IMR-90 (cell line): ENCODE data around the gene DCAF10. TPM values are rescaled to one million over a fixed set of nuclear protein-coding genes. Genes with fewer than 3 reads are reported as not detected.

Source experiments
- ATAC-seq: fragments of 200-7000 bp; cut with Tn5 transposase; 2 replicates; pipeline ENCODE4 v1.9.1; 2020; ENCODE audit warnings: low read depth, mild to moderate bottlenecking, moderate library complexity
- BruUV-seq: library from RNA; stranded (reverse); fragments of 400-500 nt; replicated peaks from 2 replicates; lab custom pipeline; 2021; lab: Mats Ljungman, UMichigan
- CTCF ChIA-PET: fragments of 300-600 bp; formaldehyde crosslinking; extraction: SDS; loops from one replicate; lab custom pipeline; 2021; ENCODE audit warnings: antibody characterized with exemption; lab: Yijun Ruan, JAX
- POLR2A ChIA-PET: fragments of 300-600 bp; sonication (Branson Sonifier 250); formaldehyde crosslinking; loops from one replicate; lab custom pipeline; 2022; ENCODE audit warnings: antibody characterized with exemption; ENCODE audit not compliant: unreplicated experiment; lab: Charles Lee
- DNase-seq: peaks from one replicate; pipeline ENCODE4 v3.0.0; 2013
- H2AFZ ChIP-seq: replicated peaks from 2 replicates; pipeline ENCODE3; 2013; ENCODE audit warnings: low read length, mild to moderate bottlenecking; ENCODE audit not compliant: poor library complexity
- H2AK5ac ChIP-seq: 2 replicates; pipeline ENCODE4 v1.6.1; 2013; ENCODE audit warnings: low read depth, low read length, inconsistent platforms
- H2AK9ac ChIP-seq: replicated peaks from 2 replicates; pipeline ENCODE3; 2013; ENCODE audit warnings: mild to moderate bottlenecking, low read depth, low read length, moderate library complexity; ENCODE audit not compliant: poor library complexity
- H2BK120ac ChIP-seq: 2 replicates; pipeline ENCODE4 v1.6.1; 2013; ENCODE audit warnings: low read depth, low read length, inconsistent platforms
- H2BK15ac ChIP-seq: 3 replicates; pipeline ENCODE4 v1.6.1; 2013; ENCODE audit warnings: low read depth, low read length, inconsistent platforms
- H2BK20ac ChIP-seq: 2 replicates; pipeline ENCODE4 v1.6.1; 2013; ENCODE audit warnings: low read depth, mild to moderate bottlenecking, inconsistent platforms, low read length, moderate library complexity
- H2BK5ac ChIP-seq: 2 replicates; pipeline ENCODE4 v1.6.1; 2013; ENCODE audit warnings: mild to moderate bottlenecking, low read depth, low read length, inconsistent platforms; ENCODE audit not compliant: poor library complexity, severe bottlenecking
- H3K14ac ChIP-seq: replicated peaks from 2 replicates; pipeline ENCODE4 v1.6.1; 2013; ENCODE audit warnings: low read depth, low read length, inconsistent platforms
- H3K18ac ChIP-seq: 2 replicates; pipeline ENCODE4 v1.6.1; 2013; ENCODE audit warnings: low read depth, low read length, control low read depth
- H3K23ac ChIP-seq: 2 replicates; pipeline ENCODE4 v1.6.1; 2013; ENCODE audit warnings: low read depth, low read length, inconsistent platforms
- H3K27ac ChIP-seq: 2 replicates; pipeline ENCODE4 v1.5.1; 2013; ENCODE audit warnings: mild to moderate bottlenecking, control low read depth, low read length; ENCODE audit not compliant: insufficient read depth
- H3K27me3 ChIP-seq: 2 replicates; pipeline ENCODE4 v1.6.1; 2013; ENCODE audit warnings: low read length; ENCODE audit not compliant: control insufficient read depth, insufficient read depth
- H3K36me3 ChIP-seq: 2 replicates; pipeline ENCODE4 v1.6.1; 2013; ENCODE audit warnings: low read length, mixed read lengths; ENCODE audit not compliant: control insufficient read depth, insufficient read depth
- H3K4ac ChIP-seq: 2 replicates; pipeline ENCODE4 v1.6.1; 2013; ENCODE audit warnings: low read depth, low read length, inconsistent platforms
- H3K4me1 ChIP-seq: 2 replicates; pipeline ENCODE4 v1.6.1; 2013; ENCODE audit warnings: low read length, mixed read lengths; ENCODE audit not compliant: control insufficient read depth, insufficient read depth
- H3K4me2 ChIP-seq: 2 replicates; pipeline ENCODE4 v1.6.1; 2013; ENCODE audit warnings: low read depth, mild to moderate bottlenecking, control low read depth, low read length, moderate library complexity
- H3K4me3 ChIP-seq: 2 replicates; pipeline ENCODE4 v1.5.1; 2013; ENCODE audit warnings: low read depth, mild to moderate bottlenecking, control low read depth, low read length, moderate library complexity; ENCODE audit not compliant: insufficient read depth
- H3K56ac ChIP-seq: 2 replicates; pipeline ENCODE4 v1.6.1; 2013; ENCODE audit warnings: low read length, inconsistent platforms; ENCODE audit not compliant: insufficient read depth; ENCODE audit errors: extremely low read depth
- H3K79me1 ChIP-seq, 2 experiments: 2 replicates each; pipeline ENCODE4 v1.6.1; 2013; ENCODE audit warnings: low read length in 2 of 2, inconsistent platforms in 1 of 2, low read depth in 1 of 2
- H3K9ac ChIP-seq: 2 replicates; pipeline ENCODE4 v1.6.1; 2013; ENCODE audit warnings: low read depth, low read length, control low read depth
- H3K9me1 ChIP-seq: 2 replicates; pipeline ENCODE4 v1.6.1; 2013; ENCODE audit warnings: low read length, inconsistent platforms; ENCODE audit not compliant: insufficient read depth
- H3K9me3 ChIP-seq: 2 replicates; pipeline ENCODE4 v1.6.1; 2013; ENCODE audit warnings: low read length; ENCODE audit not compliant: control insufficient read depth, insufficient read depth
- H4K20me1 ChIP-seq: 2 replicates; pipeline ENCODE4 v1.6.1; 2013; ENCODE audit warnings: low read length, inconsistent platforms; ENCODE audit not compliant: insufficient read depth
- H4K5ac ChIP-seq: 2 replicates; pipeline ENCODE4 v1.6.1; 2013; ENCODE audit warnings: mild to moderate bottlenecking, low read depth, low read length, control low read depth
- H4K8ac ChIP-seq, 2 experiments: 2 replicates each; pipeline ENCODE4 v1.6.1; 2013; ENCODE audit warnings: low read depth in 2 of 2, low read length in 2 of 2, control low read depth in 1 of 2, inconsistent platforms in 1 of 2
- H4K91ac ChIP-seq: 2 replicates; pipeline ENCODE4 v1.6.1; 2013; ENCODE audit warnings: low read depth, low read length, inconsistent platforms; ENCODE audit not compliant: insufficient read depth
- CEBPB ChIP-seq: IDR thresholded peaks from 2 replicates; pipeline ENCODE4 v1.6.1; 2012; ENCODE audit warnings: low read depth, low read length, improper control_type of control experiment
- WGBS, 2 experiments: methylation state at CpG; one replicate each; pipeline versions ENCODE4 v1.1.5 to v1.1.7; 2013; ENCODE audit warnings: missing lambda C conversion rate in 2 of 2; ENCODE audit not compliant: insufficient read length in 1 of 2; ENCODE audit errors: extremely low coverage in 2 of 2; 5-methylcytosine and 5-hydroxymethylcytosine counted together
- dilution Hi-C: fragments of 300-500 bp; cut with HindIII; formaldehyde crosslinking; loops from one replicate; pipeline ENCODE4 v1.14.3; 2018; ENCODE audit warnings: low sequenced_read_pairs; ENCODE audit not compliant: unreplicated experiment
- in situ Hi-C: fragments of 300-500 bp; cut with MboI; formaldehyde crosslinking; loops from 3 replicates; pipeline ENCODE4 v1.14.3; 2019; ENCODE audit warnings: low sequenced_read_pairs, inconsistent platforms, mixed read lengths
- intact Hi-C: fragments of 100-400 bp; cut with micrococcal nuclease; formaldehyde crosslinking; loops from 2 replicates; pipeline ENCODE4 v1.10.0; 2022
- polyA plus RNA-seq, 3 experiments: library from polyadenylated mRNA; depleted of rRNA; stranded (reverse); fragments of >200 nt; gene quantifications; 2 replicates each; pipeline ENCODE4 v1.2.3, GENCODE V29; 2012; ENCODE audit warnings: low replicate concordance in 1 of 3
- total RNA-seq: library from RNA; depleted of rRNA; stranded (reverse); fragments of >200 nt; gene quantifications from 2 replicates; pipeline ENCODE4 v1.2.3, GENCODE V29; 2012
- TF ChIP-seq, protein P1 (sequence below): conservative IDR thresholded peaks from 2 replicates; pipeline ENCODE4 v1.5.1; 2012; ENCODE audit warnings: mild to moderate bottlenecking, low read depth, low read length, improper control_type of control experiment

The DCAF10 gene
- total and polyA plus RNA-seq, 2 of the 4 experiments (the other 2 are of a cell fraction), result 17.1 to 19.4 TPM

GRCh38 chr9:37908698-37909186 is 108.1 kb downstream of the DCAF10 start:
- Histone ChIP-seq H3K4me1 (peaks cover 9% of the 10 kb centered on the region), H3K9me1 (peaks cover 6% of the 10 kb centered on the region), H4K5ac (no peak overlapping the region), H3K79me1 (peaks cover 0 to 18% of the 10 kb centered on the region in 2 experiments; a peak in 2 of 4 replicates), H3K4ac (no peak overlapping the region), H2BK5ac (no peak overlapping the region), H2AFZ (no peak overlapping the region), H2BK15ac (no peak overlapping the region), H3K4me3 (no peak overlapping the region), H3K9me3 (no peaks in the 10 kb centered on the region), H4K91ac (no peak overlapping the region), H3K27ac (no peak overlapping the region), H2BK20ac (no peak overlapping the region), H3K36me3 (no peaks in the 10 kb centered on the region), H2BK120ac (no peak overlapping the region), H3K4me2 (no peak overlapping the region), H2AK5ac (no peak overlapping the region), H2AK9ac (no peak overlapping the region), H3K18ac (no peak overlapping the region), H4K8ac (no peak overlapping the region), H3K27me3 (no peaks in the 10 kb centered on the region), H3K56ac (no peak overlapping the region), H4K20me1 (no peaks in the 10 kb centered on the region; the same call in 1 of the 2 replicates), H3K23ac (no peak overlapping the region), H3K9ac (no peak overlapping the region), H3K14ac (no peak overlapping the region)
- intact Hi-C loops (no loop called here), in situ Hi-C loops (loop anchor here (10.0 kb wide), 1 partner anchor 324 kb away; no protein-coding TSS in a partner anchor), dilution Hi-C loops (loop anchor here (25.0 kb wide), 1 partner anchor 479 kb away; the partner anchor contains the start of gene ALDH1B1)
- no TSS peak for BruUV-seq
- no CpG with 5 or more reads among the region's 4 CpGs for WGBS, 2 experiments
- peak; percentile 94 for TF ChIP-seq CEBPB
- TF ChIP-seq, protein P1, sequence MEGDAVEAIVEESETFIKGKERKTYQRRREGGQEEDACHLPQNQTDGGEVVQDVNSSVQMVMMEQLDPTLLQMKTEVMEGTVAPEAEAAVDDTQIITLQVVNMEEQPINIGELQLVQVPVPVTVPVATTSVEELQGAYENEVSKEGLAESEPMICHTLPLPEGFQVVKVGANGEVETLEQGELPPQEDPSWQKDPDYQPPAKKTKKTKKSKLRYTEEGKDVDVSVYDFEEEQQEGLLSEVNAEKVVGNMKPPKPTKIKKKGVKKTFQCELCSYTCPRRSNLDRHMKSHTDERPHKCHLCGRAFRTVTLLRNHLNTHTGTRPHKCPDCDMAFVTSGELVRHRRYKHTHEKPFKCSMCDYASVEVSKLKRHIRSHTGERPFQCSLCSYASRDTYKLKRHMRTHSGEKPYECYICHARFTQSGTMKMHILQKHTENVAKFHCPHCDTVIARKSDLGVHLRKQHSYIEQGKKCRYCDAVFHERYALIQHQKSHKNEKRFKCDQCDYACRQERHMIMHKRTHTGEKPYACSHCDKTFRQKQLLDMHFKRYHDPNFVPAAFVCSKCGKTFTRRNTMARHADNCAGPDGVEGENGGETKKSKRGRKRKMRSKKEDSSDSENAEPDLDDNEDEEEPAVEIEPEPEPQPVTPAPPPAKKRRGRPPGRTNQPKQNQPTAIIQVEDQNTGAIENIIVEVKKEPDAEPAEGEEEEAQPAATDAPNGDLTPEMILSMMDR, result no peak
- POLR2A ChIA-PET, result no interaction called here
- DNase-seq, result peak; percentile 42
- CTCF ChIA-PET, result interaction anchor here (1.6 kb wide), 1 partner anchor 108 kb away, joined by 3 read pairs; no protein-coding TSS in a partner anchor
- no peak for ATAC-seq
